Keratinocyte (primary cell): ENCODE results near the gene NSUN3. TPM values are rescaled to one million over a fixed set of nuclear protein-coding genes. Genes with fewer than 3 reads are reported as not detected.

Experiments
- DNase-seq: peaks from one replicate; pipeline ENCODE4 v3.0.0-alpha.2; 2011; ENCODE audit warnings: low read depth, missing footprints, low spot score
- FAIRE-seq: peaks from 2 replicates; lab custom pipeline; 2011; peaks lifted over from hg19 to GRCh38; lab: Jason Lieb, UNC
- H2AFZ ChIP-seq: 2 replicates; pipeline ENCODE4 v1.6.0; 2012; ENCODE audit warnings: low read length, control low read depth, inconsistent platforms; ENCODE audit not compliant: control insufficient read depth
- H3K27ac ChIP-seq: 2 replicates; pipeline ENCODE4 v1.5.1; 2011; ENCODE audit warnings: low read length; ENCODE audit not compliant: control insufficient read depth, insufficient read depth
- H3K27me3 ChIP-seq: 3 replicates; pipeline ENCODE4 v1.6.0; 2011; ENCODE audit warnings: low read length; ENCODE audit not compliant: control insufficient read depth, insufficient read depth; ENCODE audit errors: extremely low read depth
- H3K36me3 ChIP-seq, 2 experiments: 2 replicates in 1 of 2; 3 replicates in 1 of 2; pipeline ENCODE4 v1.5.1; 2011; ENCODE audit warnings: low read length in 2 of 2, mild to moderate bottlenecking in 1 of 2; ENCODE audit not compliant: control insufficient read depth in 2 of 2, insufficient read depth in 2 of 2; ENCODE audit errors: extremely low read depth in 1 of 2
- H3K4me1 ChIP-seq: 3 replicates; pipeline ENCODE4 v1.5.1; 2011; ENCODE audit warnings: low read length; ENCODE audit not compliant: control insufficient read depth, insufficient read depth; ENCODE audit errors: extremely low read depth
- H3K4me2 ChIP-seq: 3 replicates; pipeline ENCODE4 v1.6.0; 2011; ENCODE audit warnings: low read depth, low read length; ENCODE audit not compliant: control insufficient read depth, insufficient read depth; ENCODE audit errors: extremely low read depth
- H3K4me3 ChIP-seq, 3 experiments: fragments of 200-600 bp in 1 of 3; sonication (generic) in 1 of 3; 2 replicates in 2 of 3; 3 replicates in 1 of 3; pipeline ENCODE4 v1.5.1; 2011 to 2016; ENCODE audit warnings: low read length in 3 of 3, mild to moderate bottlenecking in 3 of 3, control low read depth in 2 of 3, inconsistent platforms in 1 of 3, low read depth in 1 of 3, mixed read lengths in 1 of 3, mixed run types in 1 of 3, moderate library complexity in 1 of 3; ENCODE audit not compliant: control insufficient read depth in 2 of 3, insufficient read depth in 2 of 3; ENCODE audit errors: extremely low read depth in 1 of 3
- H3K79me2 ChIP-seq: 2 replicates; pipeline ENCODE4 v1.6.0; 2012; ENCODE audit warnings: low read length; ENCODE audit not compliant: control insufficient read depth, insufficient read depth
- H3K9ac ChIP-seq: 3 replicates; pipeline ENCODE4 v1.6.0; 2011; ENCODE audit warnings: low read length; ENCODE audit not compliant: control insufficient read depth, insufficient read depth; ENCODE audit errors: extremely low read depth
- H3K9me1 ChIP-seq: 3 replicates; pipeline ENCODE4 v1.6.0; 2011; ENCODE audit warnings: low read length; ENCODE audit not compliant: control insufficient read depth, insufficient read depth; ENCODE audit errors: extremely low read depth
- H3K9me3 ChIP-seq: 2 replicates; pipeline ENCODE4 v1.5.1; 2012; ENCODE audit warnings: low read depth, low read length; ENCODE audit not compliant: control insufficient read depth
- H4K20me1 ChIP-seq: 3 replicates; pipeline ENCODE4 v1.6.0; 2011; ENCODE audit warnings: low read length; ENCODE audit not compliant: control insufficient read depth, insufficient read depth; ENCODE audit errors: extremely low read depth
- EZH2 ChIP-seq: IDR thresholded peaks from one replicate; pipeline ENCODE4 v1.6.1; 2012; ENCODE audit warnings: inconsistent platforms, mild to moderate bottlenecking, low read length, moderate library complexity
- dilution Hi-C: fragments of 300-500 bp; cut with MboI; formaldehyde crosslinking; loops from one replicate; pipeline ENCODE4 v1.7.0; 2020; ENCODE audit warnings: low sequenced_read_pairs; ENCODE audit not compliant: extremely low pct_ligation_motif_present
- polyA plus RNA-seq, 5 experiments: library from polyadenylated mRNA; depleted of rRNA in 3 of 5; stranded (reverse) in 3 of 5; stranded (forward) in 1 of 5; unstranded in 1 of 5; fragments of >200 nt; gene quantifications; 1 replicate in 1 of 5; 2 replicates in 3 of 5; 3 replicates in 1 of 5; pipeline versions ENCODE4 v1.2.1 to v1.2.3, GENCODE V29; 2011 to 2012; ENCODE audit warnings: missing spikeins in 2 of 5, low read depth in 1 of 5, low replicate concordance in 1 of 5
- TF ChIP-seq, protein P1 (sequence below), 3 experiments: IDR thresholded peaks in 1 of 3; conservative IDR thresholded peaks in 1 of 3; optimal IDR thresholded peaks in 1 of 3; 2 replicates in 2 of 3; 3 replicates in 1 of 3; pipeline versions ENCODE3 to v1.5.1; 2011; ENCODE audit warnings: low read length in 3 of 3, mild to moderate bottlenecking in 3 of 3, moderate library complexity in 2 of 3, control low read depth in 1 of 3, inconsistent platforms in 1 of 3; ENCODE audit not compliant: insufficient read depth in 2 of 3; ENCODE audit errors: extremely low read depth in 1 of 3

The NSUN3 gene
- polyA plus RNA-seq, 1 donor (not counting 4 experiments of a cell fraction or from before 2014, with no cell fraction given), result 6.4 TPM

DNA sequence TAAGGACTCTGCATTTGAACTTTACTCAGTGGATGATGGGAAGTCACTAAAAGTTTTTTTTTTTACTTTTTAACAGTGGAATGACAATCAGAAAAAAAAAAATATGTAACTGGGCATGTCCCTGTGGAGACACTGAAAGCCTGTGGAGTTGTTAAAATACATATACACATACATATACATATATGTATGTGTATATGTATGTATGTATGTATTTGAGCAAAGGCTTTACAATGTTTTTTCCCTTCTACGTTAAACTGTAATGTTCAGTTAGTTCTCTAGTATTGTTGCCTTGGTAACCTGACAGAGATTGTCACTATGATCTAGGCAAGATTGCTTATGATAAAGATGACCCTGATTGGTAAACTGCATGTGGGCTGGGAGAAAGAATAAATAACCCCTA, 30.3 kb downstream of the NSUN3 start:
- no peak overlapping the region for H3K4me2 ChIP-seq
- H3K79me2 ChIP-seq, result no peaks in the 10 kb centered on the region
- no peaks in the 10 kb centered on the region for H3K9me1 ChIP-seq
- no peak for TF ChIP-seq EZH2
- TF ChIP-seq, protein P1, sequence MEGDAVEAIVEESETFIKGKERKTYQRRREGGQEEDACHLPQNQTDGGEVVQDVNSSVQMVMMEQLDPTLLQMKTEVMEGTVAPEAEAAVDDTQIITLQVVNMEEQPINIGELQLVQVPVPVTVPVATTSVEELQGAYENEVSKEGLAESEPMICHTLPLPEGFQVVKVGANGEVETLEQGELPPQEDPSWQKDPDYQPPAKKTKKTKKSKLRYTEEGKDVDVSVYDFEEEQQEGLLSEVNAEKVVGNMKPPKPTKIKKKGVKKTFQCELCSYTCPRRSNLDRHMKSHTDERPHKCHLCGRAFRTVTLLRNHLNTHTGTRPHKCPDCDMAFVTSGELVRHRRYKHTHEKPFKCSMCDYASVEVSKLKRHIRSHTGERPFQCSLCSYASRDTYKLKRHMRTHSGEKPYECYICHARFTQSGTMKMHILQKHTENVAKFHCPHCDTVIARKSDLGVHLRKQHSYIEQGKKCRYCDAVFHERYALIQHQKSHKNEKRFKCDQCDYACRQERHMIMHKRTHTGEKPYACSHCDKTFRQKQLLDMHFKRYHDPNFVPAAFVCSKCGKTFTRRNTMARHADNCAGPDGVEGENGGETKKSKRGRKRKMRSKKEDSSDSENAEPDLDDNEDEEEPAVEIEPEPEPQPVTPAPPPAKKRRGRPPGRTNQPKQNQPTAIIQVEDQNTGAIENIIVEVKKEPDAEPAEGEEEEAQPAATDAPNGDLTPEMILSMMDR (optimal IDR thresholded peaks at IDR 0.05 in 1 of 3, IDR thresholded peaks at IDR 0.05 in 1 of 3, conservative IDR thresholded peaks at IDR 0.05 in 1 of 3; ENCODE audit: extremely low read depth in 1 of 3, insufficient read depth in 2 of 3, low read length in 3 of 3), result no peak
- dilution Hi-C loops, result no loop called here
- H3K27ac ChIP-seq, result no peak overlapping the region
- H4K20me1 ChIP-seq, result no peaks in the 10 kb centered on the region
- FAIRE-seq (no peak), DNase-seq (no peak)
- no peak overlapping the region for H3K9ac ChIP-seq
- H3K36me3 ChIP-seq, result peaks cover 0 to 2% of the 10 kb centered on the region in 2 experiments
- H3K4me3 ChIP-seq, result no peak overlapping the region
- H3K9me3 ChIP-seq, result no peaks in the 10 kb centered on the region
- H3K4me1 ChIP-seq, result no peaks in the 10 kb centered on the region
- H2AFZ ChIP-seq, result no peak overlapping the region
- no peaks in the 10 kb centered on the region for H3K27me3 ChIP-seq

- Histone ChIP-seq H3K9ac (no peak overlapping the region), H3K27me3 (no peaks in the 10 kb centered on the region), H3K9me1 (no peaks in the 10 kb centered on the region), H3K79me2 (no peaks in the 10 kb centered on the region), H2AFZ (no peak overlapping the region), H4K20me1 (no peaks in the 10 kb centered on the region), H3K4me3 (no peak overlapping the region), H3K4me1 (no peaks in the 10 kb centered on the region), H3K4me2 (no peak overlapping the region), H3K9me3 (no peaks in the 10 kb centered on the region), H3K27ac (no peak overlapping the region), H3K36me3 (peaks cover 0 to 5% of the 10 kb centered on the region in 2 experiments)
- dilution Hi-C loops, result no loop called here
- DNase-seq (no peak), FAIRE-seq (no peak)
- TF ChIP-seq EZH2, result no peak
- TF ChIP-seq, protein P1 (optimal IDR thresholded peaks at IDR 0.05 in 1 of 3, IDR thresholded peaks at IDR 0.05 in 1 of 3, conservative IDR thresholded peaks at IDR 0.05 in 1 of 3; ENCODE audit: extremely low read depth in 1 of 3, insufficient read depth in 2 of 3, low read length in 3 of 3), result no peak
These were observed 32.2 kb downstream of the NSUN3 start for GRCh38 chr3:94095111-94095510.
